COLO668 (cell line): Measurements from ENCODE around the gene AHDC1.
A peak's percentile ranks its signal among the peaks of the same experiment; 100 is the strongest.

ENCODE experiments used
- DNase-seq: peaks from one replicate; lab custom pipeline; 2025; ENCODE audit not compliant: unreplicated experiment; lab: John Stamatoyannopoulos, UW

The AHDC1 gene

DNA sequence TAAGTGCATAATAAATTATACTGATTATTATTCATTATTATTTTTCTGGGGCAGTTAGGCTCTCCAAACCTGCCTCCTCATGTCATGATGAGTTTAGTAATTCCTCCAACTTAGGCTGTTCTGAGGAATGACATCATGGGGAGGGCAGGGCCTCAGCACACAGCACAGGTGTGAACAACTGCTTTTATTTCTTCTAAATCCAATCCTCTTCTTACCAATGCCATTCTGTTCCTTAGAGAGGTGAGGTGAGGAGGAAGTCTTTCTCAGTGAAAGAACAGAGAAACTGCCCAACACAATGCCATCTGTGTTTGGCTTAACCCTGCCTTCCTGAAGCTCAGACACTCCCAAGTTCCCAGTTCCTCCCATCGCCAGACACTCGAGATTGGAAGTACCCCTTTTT, 68.6 kb downstream of the AHDC1 start:
- no peak for DNase-seq

DNA sequence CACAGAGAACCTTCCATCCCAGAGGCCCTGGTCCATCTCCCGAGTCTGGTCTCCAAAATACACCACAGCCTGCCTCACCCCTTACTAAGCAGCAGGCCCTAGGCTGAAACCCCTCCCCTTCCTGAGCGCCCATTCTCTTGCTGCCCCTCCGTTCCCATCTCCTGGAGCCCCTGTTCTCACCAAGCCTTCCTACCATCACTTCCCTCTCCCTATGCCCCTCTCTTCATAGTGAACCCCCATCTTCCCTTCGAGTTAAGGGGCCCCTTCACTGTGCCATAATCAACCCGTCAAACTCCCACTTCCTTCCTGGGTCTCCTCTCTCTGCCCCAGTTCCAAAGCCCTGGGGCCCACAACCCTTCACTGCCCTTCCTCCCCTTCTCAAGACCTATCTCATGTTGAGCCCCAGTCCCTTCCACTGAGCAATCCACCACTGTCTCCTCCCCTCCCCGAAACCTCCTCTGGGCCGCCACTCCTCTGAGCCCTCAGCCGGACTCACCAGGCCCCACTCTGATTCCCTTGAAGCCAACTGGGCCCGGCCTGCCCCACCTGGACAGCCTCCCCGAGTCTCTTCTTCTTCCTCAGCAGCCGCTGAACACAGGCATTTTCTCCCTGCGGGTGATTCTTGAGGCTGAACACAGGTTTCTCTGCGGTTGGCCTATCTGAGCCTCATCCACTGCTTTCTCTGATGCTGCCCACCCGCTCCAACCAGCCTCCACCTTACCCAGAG, 71.8 kb downstream of the AHDC1 start:
- DNase-seq = no peak

DNA sequence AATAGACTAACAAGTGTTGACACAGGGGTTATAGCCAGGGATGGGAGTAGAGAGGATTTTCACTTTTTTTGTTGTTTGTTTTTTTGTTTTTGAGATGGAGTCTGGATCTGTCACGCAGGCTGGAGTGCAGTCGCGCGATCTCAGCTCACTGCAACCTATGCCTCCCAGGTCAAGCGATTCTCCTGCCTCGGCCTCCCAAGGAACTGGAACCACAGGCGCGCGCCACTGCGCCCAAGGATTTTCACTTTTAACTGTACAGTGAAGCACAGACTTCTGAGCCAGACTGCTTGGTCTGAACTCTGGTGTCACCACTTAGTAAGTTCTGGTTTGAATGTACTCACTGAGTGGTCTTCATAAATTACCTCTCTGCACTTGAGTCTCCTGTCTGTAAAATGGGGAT, 73.8 kb downstream of the AHDC1 start:
- no peak for DNase-seq

DNA sequence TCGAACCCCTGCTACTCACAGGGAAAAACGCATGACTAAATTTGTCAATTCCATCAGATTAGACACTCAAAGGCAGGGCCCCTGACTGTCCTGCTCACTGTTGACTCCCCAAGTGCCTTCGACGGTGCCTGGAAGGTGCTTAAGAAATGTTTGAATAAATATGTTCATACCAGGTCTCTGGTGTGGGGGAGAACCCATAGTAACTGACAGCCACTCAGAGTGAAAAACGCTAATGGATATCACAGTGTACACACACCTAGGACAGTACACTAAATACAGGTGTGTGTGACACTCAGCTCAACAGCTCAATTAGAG, 74.3 kb downstream of the AHDC1 start:
- peak; percentile 44 for DNase-seq

DNA sequence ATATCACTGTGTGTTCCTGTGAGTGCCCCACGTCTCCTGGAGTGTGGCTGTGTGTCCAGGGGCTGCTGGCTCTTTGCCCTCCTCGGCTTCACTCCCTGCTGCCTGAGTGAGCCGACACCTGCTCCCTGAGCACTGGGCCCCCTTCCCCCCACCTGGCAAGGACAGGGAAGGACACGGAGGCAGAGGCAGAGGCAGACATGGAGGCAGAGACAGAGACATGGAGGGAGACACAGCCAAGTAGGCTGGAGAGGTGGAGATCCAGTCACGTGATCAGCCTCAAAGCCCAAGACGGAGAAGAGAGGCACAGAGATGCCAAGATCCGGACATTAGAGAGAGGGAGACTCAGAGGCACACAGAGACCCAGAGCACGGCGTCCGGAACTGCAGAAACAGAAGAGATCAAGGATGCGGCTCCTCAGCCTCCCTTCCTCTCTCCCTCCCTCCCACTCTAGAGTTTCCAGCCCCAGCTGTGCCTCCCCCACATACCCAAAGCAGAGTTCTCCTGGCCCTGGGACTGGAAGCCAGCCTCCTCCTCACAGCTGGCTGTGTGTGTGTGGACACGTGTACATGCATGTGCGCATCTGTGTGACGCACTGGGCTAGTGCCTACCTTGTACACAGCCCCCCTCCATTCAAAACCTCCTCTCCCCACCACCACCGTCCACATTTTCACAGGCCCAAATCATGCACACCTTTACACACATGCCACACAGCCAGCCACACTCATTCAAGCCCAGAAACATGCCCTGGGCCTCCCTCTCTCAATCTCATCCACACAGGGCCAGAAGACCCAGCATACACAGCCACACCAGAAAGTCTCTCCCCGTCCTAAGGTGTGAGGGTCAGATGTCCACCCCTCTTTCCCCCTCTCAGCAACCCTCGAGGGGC, 74.9 kb downstream of the AHDC1 start:
- peak; percentile 85 for DNase-seq

DNA sequence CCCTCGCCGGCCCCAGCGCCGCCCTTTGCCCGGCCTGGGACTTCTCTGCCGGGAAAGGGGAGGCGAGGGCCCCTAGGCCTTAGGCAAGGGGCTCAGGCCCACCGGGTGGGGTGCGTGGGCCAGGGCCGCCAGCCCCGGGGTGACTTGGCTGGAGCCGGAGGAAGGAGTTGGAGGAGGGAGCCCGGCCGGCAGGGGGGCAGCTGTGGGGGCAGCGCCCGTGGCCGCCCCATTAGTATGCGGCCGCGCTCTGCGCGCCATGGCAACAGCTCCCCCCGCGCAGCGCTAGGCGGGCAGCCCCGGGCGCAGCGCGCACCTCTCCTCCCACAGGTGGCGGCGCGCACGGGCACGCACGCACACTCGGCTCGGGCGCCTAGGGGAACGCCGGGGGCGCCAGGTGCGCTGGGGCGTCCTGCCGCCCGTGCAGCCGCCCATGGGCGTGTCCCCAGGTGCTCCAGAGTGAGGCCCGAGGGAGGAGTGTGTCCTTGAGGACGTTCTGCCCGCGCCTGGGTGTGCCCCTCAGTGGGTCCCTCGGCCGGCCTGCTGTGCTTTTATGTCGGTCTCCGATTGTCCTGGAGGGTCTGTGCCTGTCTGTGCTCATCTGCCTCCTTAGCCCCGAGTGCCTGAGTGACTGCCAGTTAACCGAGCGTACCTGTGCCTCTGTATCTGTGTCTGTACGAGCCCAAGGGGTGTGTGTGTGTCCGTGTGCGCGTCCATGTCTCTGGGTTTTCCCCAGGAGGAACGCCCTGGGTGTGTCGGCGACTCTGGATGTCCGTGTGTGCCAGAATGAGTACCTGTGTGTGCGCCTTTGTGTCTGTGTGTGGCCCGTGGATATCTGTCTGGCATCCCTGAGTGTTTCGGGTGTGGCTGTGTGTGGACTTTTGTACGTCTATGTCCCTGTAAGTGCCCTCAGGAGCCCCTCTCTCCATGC, 75.8 kb downstream of the AHDC1 start:
- peak; percentile 100 for DNase-seq

DNA sequence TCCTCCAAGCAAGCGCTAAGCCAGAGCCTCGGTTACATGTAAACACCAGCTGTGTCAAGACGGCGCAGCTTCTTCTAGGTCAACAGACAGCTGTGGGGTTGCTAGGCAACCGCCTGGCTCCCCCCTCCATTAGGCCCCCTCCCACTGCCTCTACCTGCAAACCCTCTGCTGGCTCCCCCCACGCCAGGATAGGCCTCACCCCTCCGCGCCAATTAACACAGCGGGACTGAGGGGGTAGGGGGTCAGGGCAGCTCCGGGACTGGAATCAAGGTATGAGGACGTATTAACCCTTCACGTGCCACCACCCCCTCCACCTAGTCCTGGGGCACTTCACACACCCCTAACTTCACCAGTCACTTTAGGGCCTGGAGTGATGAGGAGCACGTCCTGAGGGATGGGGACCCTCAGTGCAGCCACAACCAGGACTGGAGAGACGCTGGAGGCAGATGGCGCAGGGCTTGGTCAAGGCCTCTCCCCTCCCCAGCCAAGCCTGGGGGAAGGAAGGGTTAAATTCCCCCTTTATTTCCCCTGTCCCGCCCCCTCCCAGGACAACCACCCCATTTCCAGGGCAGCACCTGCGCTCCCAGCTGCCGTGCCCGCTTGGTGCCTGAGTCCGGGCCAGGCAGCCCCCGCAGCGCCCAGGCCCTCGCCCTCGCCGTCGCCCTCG, 76.6 kb downstream of the AHDC1 start:
- DNase-seq = peak; percentile 100

DNA sequence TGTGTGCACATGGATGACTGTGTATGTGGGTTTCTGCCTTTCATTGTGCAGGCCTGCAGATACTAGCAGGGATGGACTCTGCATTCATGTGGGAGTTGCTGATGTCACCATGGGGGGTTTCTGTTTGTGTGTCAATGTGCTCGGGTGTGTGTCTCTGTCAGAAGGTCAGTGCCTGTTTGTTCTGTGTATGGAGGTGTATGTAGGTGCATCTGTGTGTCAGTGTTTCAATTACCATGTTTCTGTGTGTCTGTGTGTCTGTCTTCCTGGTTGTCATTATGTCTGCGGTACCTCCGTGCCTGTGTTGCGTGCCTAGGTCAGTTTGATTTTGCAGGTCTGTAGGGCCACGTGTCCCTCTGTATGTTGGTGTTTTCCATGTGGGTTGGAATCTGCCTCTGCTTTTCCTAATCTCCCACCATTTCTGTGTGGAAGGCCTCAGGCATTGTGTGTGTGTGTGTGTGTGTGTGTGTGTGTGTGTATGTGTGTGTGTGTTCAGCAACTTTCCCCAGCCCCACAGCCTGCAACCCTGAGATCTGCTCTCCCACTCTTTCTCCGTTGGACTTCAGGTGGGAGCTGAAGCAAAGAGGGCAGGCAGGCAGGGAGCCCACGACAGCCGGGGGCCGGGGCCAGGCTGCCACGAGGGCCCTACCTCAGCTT, 77.2 kb downstream of the AHDC1 start:
- peak; percentile 72 for DNase-seq

DNA sequence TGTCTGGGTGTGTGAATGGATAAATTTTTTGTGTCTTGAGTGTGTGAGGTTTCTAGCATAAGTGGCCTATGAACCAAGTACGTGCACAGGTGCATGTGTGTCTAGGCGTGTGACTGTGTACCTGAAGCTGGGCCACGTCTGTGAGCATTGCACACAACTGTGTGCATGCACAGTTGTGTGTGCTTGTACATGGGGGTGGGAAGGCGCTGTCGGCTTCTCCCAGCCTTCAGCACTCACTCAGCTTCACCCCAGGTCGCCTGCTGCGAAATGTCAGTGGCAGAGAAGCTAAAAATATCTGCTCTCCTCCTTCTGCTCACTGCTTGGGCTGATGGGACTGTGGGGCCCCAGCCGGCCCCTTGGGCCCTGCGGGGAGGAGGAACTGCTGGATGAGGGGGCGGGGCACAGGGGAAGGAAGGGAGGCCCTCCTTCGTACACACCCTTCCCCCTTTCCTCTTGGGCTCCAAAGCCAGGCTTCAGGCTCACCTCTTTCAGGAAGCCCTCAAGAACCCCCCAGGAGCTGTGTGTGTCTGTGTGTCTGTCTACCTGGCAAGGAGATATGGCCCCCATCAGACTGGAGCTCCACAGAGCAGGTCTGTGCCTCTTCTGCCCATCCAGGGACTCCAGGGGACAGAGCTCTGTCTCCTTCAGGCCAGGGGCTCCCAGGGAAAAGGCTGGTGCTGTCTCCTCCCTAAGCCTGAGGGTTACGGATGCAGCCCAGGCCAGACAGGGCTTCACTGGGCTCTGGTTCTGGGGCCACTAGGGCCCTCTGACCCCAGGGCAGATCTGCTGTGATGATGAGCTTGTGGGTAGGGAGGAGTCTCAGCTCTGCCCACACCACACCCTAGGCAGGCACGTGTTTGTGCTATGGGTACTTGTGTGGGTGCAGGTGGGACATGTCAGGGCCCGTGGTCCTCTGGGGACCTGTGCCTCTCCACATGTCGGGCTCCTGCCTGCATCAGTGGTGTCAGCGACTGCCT, 78.4 kb downstream of the AHDC1 start:
- peak; percentile 84 for DNase-seq

DNA sequence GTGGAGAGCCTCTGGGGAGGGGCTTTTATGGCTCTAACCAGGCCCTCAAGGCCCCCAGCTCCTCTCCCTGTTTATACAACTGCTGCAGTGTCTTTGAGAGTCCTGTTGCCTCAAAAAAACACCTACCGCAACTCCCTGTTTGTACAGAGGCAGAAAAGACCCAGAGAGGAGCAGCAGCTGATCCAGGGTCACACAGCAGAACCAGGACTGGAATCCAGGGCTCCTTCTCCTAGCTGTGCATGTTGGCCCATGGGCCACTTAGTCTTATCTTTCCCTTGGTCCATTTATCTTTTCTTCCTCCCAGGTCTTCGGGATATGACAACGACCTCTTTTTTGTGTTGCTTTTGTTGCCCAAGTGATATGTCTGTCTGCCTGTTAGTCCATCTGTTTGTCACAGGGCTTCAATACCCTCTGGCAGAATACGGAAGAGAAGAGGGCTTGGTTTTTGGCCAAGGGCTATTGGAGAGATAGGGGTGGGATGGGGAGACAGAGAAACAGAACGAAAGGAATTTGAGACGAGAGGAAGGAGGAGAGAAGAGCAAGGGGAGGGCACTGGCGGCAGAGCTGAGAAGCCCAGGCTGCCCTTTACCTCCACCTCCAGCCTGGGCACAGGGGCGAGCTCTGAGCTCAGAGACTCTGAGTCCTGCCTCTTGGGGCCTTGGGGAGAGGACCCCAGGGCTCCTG, 80.5 kb downstream of the AHDC1 start:
- no peak for DNase-seq

DNA sequence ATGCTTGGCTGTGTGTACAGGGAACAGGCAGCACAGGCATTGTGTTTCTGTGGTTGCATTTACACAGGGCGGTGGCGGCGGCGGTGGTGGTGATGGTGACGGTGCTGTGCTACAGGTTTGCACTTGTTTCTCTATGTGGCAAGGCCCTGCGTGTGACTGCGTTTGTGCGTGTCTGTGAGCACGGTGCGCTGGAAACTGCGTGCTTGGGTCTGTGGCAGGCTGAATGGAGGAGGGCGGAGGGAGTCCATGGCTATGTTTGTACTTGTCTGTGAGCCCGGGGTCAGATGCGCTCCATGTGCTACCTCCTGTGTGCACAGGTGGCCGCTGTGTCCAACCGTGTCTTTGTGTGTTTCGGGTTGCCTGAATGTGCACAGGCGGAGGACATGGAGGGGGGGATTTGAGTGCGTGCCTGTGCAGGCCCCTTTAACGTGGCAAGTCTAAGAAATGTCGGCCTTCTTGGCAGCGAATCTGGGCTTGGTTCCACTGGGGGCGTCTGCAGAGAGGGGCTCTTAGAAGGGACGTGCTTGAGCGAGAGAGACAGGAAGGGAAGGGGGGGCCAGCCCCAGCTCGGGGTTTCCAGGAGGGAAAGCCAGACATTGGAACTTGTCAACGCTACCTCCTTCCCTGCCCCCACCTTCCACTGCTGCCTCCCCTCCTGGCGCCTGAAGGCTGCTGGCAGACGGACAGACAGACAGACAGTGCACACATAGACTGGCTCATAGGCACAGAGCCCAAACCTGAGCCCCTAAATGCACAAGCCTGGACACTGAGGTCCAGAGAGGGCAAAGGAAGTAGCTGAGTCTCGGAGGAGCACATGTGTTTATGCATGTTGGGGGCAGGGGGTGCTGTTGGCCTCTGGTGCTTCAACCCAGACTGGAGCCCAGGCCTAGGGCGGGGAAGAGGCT, 81.3 kb downstream of the AHDC1 start:
- DNase-seq = peak; percentile 90

DNA sequence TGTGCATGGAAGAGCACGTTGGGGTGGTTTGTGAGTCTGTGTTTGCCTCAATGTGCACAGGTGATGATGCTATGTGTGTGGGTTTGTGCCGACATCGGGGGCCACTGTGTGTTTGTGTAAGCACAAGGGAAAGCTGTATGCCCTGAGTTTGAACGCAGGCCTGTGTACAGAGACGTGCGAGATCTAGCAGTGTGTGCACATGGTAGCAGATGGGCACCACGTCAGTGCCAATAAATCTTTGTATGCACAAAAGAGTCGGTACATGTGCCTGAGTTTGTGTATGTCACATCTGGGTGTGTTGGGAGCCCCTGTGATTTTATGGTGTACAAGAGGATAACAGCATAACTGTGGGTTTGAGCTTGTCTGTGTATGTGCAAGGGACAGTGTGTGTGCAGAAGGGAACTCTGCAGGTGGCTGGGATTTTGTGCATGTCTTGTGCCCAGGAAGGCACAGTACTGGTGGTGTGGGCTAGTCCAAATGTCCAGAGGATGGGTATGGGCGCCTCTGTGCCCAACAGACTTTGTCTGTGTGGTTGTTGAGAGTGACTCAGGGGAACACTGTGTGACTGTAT, 82.0 kb downstream of the AHDC1 start:
- no peak for DNase-seq

DNA sequence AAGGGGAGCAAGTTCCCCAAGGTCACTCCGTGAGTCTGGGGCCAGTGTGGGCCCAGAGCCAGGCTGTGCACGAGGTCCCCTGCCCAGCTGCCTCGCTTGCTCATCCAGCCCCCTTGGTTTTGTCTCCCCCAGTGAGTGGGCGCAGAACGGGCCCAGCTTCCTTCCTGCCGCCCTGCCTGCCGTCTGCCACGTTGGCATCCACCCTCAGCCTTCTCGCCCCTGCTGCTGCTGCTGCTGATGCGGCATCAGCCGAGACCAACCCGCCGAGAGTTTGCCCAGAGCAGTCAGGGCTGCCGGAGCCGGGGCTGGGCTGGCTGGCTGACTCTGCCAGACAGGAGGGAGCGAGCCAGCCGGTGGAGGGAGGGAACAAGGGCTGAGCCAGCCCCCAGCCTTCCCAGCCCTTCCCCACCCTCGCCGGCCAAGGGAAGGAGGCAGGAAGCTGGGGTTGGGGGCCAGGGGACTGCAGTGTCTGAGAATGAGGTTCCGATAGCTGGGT, 82.6 kb downstream of the AHDC1 start:
- no peak for DNase-seq

DNA sequence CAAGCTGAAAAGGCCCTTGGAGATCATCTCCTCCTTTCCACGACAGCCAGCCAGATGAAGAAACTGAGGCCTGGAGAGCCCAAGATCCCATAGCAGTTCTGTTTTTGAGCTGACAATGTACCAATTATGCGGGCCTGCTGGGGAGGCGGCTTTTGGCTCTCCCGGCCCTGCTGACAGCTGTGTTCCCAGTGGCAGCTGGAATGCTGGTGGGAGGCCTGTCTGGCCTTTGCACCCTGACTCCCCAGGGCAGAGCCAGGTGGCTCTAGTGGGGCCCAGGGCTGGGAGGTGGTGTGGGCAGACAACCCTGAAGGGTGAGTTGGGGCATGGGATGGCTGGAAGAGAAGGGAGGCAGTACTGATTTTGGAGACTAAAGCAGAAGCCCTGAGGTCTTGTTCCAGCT, 83.3 kb downstream of the AHDC1 start:
- DNase-seq = peak; percentile 74

DNA sequence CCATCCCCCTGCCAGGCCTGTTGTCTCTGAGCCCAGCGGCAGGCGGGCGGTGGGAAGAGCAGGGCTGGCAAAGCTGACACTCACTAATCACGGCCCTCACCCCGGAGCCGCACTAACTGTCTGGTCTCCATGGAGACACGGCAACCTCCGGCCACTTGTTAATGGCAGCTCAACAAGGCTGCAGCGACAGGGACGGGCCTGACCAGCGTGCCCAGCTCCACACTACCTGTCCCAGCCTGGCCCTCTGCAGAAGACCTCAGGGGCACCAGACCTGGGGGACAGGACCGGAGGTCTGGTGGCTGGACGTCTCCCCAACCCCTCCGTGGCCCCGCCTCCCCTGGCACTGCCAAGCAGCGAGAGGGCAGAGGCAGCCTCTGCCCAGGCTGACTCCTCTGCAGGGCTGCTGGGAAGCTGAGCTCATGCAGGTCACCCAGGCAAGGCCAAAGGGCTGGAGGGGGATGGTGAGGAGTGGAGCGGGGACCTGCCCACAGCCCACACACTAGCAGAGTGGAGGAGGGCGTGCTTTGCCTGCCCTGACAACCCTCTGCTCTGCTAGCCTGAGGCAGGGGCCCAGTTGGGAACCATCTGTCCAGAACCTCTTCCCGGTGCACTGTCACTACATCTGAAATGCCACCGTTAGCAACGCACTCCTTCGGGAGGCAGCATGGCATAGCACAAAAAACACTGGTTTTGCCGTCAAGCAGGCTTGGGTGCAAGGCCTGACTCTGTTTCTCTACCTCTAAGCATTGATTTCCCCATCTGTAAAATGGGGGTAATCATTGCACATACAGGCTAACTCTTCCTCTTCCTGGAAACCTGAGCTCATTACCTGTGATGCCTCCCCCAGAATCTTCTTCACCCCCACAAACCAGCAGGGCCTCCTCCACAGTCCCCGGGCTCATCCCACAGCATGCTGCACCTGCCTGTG, 84.3 kb downstream of the AHDC1 start:
- DNase-seq = peak; percentile 88

DNA sequence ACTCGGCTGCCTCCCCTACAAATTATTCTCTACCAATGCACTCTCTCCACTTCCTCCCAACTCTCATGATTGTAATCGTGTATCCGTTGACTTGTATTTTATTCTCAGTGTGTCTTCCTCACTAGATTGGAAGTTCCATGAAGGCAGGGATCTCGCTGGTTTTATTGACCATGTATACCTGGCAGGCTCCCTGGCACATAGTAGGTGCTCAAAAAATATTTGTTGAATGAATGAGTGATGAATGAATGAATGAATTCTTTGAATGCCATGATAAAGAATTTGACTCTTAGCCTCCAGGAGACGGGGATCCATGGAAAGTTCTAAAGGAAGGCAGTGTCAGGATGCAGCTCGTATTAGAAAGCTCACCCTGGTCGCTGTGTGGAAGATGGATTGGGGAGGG, 85.1 kb downstream of the AHDC1 start:
- no peak for DNase-seq
